PFSK-1 (cell line): ENCODE results near the gene DST.

Experiments
- POLR2AphosphoS5 ChIP-seq: IDR thresholded peaks from 2 replicates; pipeline ENCODE4 v1.6.1; 2012; ENCODE audit warnings: low read depth, mild to moderate bottlenecking, control low read depth, low read length, moderate library complexity
- SIN3A ChIP-seq: IDR thresholded peaks from 2 replicates; pipeline ENCODE4 v1.6.1; 2012; ENCODE audit warnings: mild to moderate bottlenecking, low read length, moderate library complexity, borderline replicate concordance; ENCODE audit not compliant: insufficient read depth
- TAF1 ChIP-seq: IDR thresholded peaks from 2 replicates; pipeline ENCODE4 v1.6.1; 2012; ENCODE audit warnings: low read length, control low read depth, borderline replicate concordance; ENCODE audit not compliant: insufficient read depth
- TF ChIP-seq, protein P1 (sequence below), 2 experiments: IDR thresholded peaks; 2 replicates each; pipeline versions ENCODE4 v1.6.1 to v1.8.0; 2011 to 2012; ENCODE audit warnings: low read depth in 2 of 2, low read length in 2 of 2, control low read depth in 1 of 2, inconsistent platforms in 1 of 2, mild to moderate bottlenecking in 1 of 2, moderate library complexity in 1 of 2; ENCODE audit not compliant: insufficient read depth in 1 of 2

DNA sequence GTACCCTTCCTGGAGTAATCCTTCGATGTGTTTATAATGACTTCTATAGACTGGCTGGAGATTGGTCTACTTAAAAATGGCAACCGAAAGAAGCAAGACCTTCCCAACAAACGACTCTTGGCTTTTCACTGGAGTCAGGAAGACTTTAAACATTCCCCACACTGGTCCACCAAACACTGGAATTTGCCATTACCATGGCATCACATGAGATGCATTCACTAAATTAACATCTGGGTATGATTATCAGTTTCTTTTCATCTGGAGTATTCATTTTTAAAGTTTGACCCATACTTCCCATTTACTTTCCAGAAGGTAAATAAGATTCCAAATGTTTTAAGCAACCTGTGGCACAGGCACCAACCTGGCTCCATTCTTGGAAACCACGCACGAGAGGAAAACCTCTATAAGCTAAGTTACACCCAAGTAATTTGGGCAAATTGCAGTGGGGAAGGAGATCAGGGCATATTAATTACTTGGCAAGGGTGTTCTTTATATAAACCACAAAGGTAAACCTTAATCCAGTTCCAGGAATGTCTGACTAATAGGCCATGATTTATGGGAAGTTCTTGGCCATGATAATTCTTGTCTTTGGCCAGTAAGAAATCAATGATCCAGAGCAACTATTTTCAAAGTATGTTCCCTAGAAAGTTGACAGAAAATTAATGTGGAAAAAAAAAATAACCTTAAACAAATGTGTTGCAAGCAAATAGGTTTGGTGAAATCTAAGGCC, 205.4 kb downstream of the DST start:
- TF ChIP-seq POLR2AphosphoS5: no peak
- TF ChIP-seq, protein P1, sequence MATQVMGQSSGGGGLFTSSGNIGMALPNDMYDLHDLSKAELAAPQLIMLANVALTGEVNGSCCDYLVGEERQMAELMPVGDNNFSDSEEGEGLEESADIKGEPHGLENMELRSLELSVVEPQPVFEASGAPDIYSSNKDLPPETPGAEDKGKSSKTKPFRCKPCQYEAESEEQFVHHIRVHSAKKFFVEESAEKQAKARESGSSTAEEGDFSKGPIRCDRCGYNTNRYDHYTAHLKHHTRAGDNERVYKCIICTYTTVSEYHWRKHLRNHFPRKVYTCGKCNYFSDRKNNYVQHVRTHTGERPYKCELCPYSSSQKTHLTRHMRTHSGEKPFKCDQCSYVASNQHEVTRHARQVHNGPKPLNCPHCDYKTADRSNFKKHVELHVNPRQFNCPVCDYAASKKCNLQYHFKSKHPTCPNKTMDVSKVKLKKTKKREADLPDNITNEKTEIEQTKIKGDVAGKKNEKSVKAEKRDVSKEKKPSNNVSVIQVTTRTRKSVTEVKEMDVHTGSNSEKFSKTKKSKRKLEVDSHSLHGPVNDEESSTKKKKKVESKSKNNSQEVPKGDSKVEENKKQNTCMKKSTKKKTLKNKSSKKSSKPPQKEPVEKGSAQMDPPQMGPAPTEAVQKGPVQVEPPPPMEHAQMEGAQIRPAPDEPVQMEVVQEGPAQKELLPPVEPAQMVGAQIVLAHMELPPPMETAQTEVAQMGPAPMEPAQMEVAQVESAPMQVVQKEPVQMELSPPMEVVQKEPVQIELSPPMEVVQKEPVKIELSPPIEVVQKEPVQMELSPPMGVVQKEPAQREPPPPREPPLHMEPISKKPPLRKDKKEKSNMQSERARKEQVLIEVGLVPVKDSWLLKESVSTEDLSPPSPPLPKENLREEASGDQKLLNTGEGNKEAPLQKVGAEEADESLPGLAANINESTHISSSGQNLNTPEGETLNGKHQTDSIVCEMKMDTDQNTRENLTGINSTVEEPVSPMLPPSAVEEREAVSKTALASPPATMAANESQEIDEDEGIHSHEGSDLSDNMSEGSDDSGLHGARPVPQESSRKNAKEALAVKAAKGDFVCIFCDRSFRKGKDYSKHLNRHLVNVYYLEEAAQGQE (IDR thresholded peaks at IDR 0.05; ENCODE audit: insufficient read depth in 1 of 2, low read depth in 2 of 2, low read length in 2 of 2): no peak
- TF ChIP-seq TAF1: no peak
- TF ChIP-seq SIN3A: no peak
